ENCODE measurements around the gene CHST5. TPM values are rescaled to one million over a fixed set of nuclear protein-coding genes. Genes with fewer than 3 reads are reported as not detected.

The CHST5 gene
- total and polyA plus RNA-seq, 2 of the 13 experiments (the other 11 are each of a cell fraction or from before 2014, with no cell fraction given), result 0.05 TPM; not detected in 1

- TF ChIP-seq TMF1 (CRISPR knock-in tag; IDR thresholded peaks at IDR 0.05; ENCODE audit: low read depth), result 0 out of 2 replicates have a peak, but pooled peaks have one; percentile 54
- peak; percentile 94 for TF ChIP-seq ZNF547 (CRISPR knock-in tag; IDR thresholded peaks at IDR 0.05)
- TF ChIP-seq HMGXB3 (CRISPR knock-in tag; IDR thresholded peaks at IDR 0.05; ENCODE audit: borderline replicate concordance), result peak; percentile 96
- TF ChIP-seq FUBP1 (CRISPR knock-in tag; IDR thresholded peaks at IDR 0.05; ENCODE audit: borderline replicate concordance), result no peak
- peak; percentile 93 for TF ChIP-seq ZNF788 (CRISPR knock-in tag; IDR thresholded peaks at IDR 0.05; ENCODE audit: borderline replicate concordance)
- no peak for TF ChIP-seq FOSL1 (CRISPR knock-in tag; IDR thresholded peaks at IDR 0.05; ENCODE audit: borderline replicate concordance)
- TF ChIP-seq ZNF407 (CRISPR knock-in tag; IDR thresholded peaks at IDR 0.05; ENCODE audit: not compliant biosample characterization), result peak; percentile 90
- TF ChIP-seq ZBTB1 (CRISPR knock-in tag; IDR thresholded peaks at IDR 0.05; ENCODE audit: borderline replicate concordance), result no peak
- peak; percentile 86; the same call in 1 of the 2 replicates for TF ChIP-seq ZNF747 (CRISPR knock-in tag; IDR thresholded peaks at IDR 0.05; ENCODE audit: borderline replicate concordance)
- TF ChIP-seq, protein P1, sequence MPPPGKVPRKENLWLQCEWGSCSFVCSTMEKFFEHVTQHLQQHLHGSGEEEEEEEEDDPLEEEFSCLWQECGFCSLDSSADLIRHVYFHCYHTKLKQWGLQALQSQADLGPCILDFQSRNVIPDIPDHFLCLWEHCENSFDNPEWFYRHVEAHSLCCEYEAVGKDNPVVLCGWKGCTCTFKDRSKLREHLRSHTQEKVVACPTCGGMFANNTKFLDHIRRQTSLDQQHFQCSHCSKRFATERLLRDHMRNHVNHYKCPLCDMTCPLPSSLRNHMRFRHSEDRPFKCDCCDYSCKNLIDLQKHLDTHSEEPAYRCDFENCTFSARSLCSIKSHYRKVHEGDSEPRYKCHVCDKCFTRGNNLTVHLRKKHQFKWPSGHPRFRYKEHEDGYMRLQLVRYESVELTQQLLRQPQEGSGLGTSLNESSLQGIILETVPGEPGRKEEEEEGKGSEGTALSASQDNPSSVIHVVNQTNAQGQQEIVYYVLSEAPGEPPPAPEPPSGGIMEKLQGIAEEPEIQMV (CRISPR knock-in tag; IDR thresholded peaks at IDR 0.05; ENCODE audit: low read depth), result peak; percentile 9; the same call in 1 of the 2 replicates
- TF ChIP-seq CC2D1A (CRISPR knock-in tag; IDR thresholded peaks at IDR 0.05), result no peak
Measured at GRCh38 chr16:75555707-75556430, 20.0 kb upstream of the CHST5 start, which contains the start of gene TMEM231 (continued).

Data from HepG2 (cell line).